ENCODE data around the gene DENND2A. TPM values are rescaled to one million over a fixed set of nuclear protein-coding genes. Genes with fewer than 3 reads are reported as not detected.

Gene DENND2A
- total and polyA plus RNA-seq, 10 of the 15 experiments (the other 5 are each of a cell fraction or from before 2014, with no cell fraction given): 0.01 TPM; not detected in 9

- H3K27me3 ChIP-seq (replicated peaks in 1 of 2; ENCODE audit: control insufficient read depth in 2 of 2, insufficient read depth in 2 of 2, low read length in 1 of 2): no peaks in the 10 kb centered on the region
- TF ChIP-seq PBX3 (IDR thresholded peaks at IDR 0.05; ENCODE audit: insufficient replicate concordance, low read depth, low read length) (no peak), YBX1 (IDR thresholded peaks at IDR 0.05) (no peak), BHLHE40 (IDR thresholded peaks at IDR 0.05; ENCODE audit: borderline replicate concordance in 1 of 2, low read depth in 2 of 2, low read length in 1 of 2) (no peak), CREB1 (IDR thresholded peaks at IDR 0.05; ENCODE audit: low read depth) (no peak), SIN3A (IDR thresholded peaks at IDR 0.05; ENCODE audit: low read depth, low read length) (no peak), KAT2A (conservative IDR thresholded peaks at IDR 0.05; ENCODE audit: control insufficient read depth, low read depth, low read length) (no peak), CHD1 (IDR thresholded peaks at IDR 0.05; ENCODE audit: low read depth, low read length) (no peak), HDAC6 (IDR thresholded peaks at IDR 0.05; ENCODE audit: unreplicated experiment) (no peak)
- TF ChIP-seq, protein P1, sequence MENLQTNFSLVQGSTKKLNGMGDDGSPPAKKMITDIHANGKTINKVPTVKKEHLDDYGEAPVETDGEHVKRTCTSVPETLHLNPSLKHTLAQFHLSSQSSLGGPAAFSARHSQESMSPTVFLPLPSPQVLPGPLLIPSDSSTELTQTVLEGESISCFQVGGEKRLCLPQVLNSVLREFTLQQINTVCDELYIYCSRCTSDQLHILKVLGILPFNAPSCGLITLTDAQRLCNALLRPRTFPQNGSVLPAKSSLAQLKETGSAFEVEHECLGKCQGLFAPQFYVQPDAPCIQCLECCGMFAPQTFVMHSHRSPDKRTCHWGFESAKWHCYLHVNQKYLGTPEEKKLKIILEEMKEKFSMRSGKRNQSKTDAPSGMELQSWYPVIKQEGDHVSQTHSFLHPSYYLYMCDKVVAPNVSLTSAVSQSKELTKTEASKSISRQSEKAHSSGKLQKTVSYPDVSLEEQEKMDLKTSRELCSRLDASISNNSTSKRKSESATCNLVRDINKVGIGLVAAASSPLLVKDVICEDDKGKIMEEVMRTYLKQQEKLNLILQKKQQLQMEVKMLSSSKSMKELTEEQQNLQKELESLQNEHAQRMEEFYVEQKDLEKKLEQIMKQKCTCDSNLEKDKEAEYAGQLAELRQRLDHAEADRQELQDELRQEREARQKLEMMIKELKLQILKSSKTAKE (IDR thresholded peaks at IDR 0.05; ENCODE audit: low read depth, poor library complexity, severe bottlenecking): no peak
- H2AFZ ChIP-seq (ENCODE audit: control insufficient read depth, low read depth, low read length): no peak overlapping the region
- SMC1A ChIA-PET (ENCODE audit: uncharacterized antibody, unreplicated experiment): interaction anchor here (1.0 kb wide), 1 partner anchor 18 kb away, joined by 3 read pairs; no protein-coding TSS in a partner anchor
- no peaks in the 10 kb centered on the region for H3K79me2 ChIP-seq (ENCODE audit: control insufficient read depth, insufficient read depth, low read length)
- H3K4me2 ChIP-seq (ENCODE audit: control insufficient read depth, insufficient read depth): no peak overlapping the region
- RAD21 ChIA-PET (ENCODE audit: unreplicated experiment): no interaction called here
- in situ Hi-C loops (cut with MboI): no loop called here
- no peaks in the 10 kb centered on the region for H4K20me1 ChIP-seq (ENCODE audit: control insufficient read depth, insufficient read depth)
- no peaks in the 10 kb centered on the region for H3K36me3 ChIP-seq (ENCODE audit: control insufficient read depth in 2 of 2, insufficient read depth in 2 of 2, low read length in 1 of 2)
- POLR2A ChIA-PET: no interaction called here
- ATAC-seq (no peak), DNase-seq (ENCODE audit: low read depth, low spot score) (no peak), FAIRE-seq (no peak)
- BruUV-seq (replicated peaks): no TSS peak
- no peak overlapping the region for H3K9ac ChIP-seq (ENCODE audit: control insufficient read depth, insufficient read depth, low read length)
- no peaks in the 10 kb centered on the region for H3K9me3 ChIP-seq (replicated peaks; ENCODE audit: control insufficient read depth, insufficient read depth, low read length)
- WGBS (ENCODE audit: insufficient coverage, insufficient replicate concordance, low lambda C conversion rate, missing lambda C conversion rate): 74% methylated on average over 8 of the region's 9 CpGs
- CTCF ChIA-PET: interaction anchor here (5.4 kb wide), 1 partner anchor 19 kb away, joined by 67 read pairs; no protein-coding TSS in a partner anchor
- H3K27ac ChIP-seq (ENCODE audit: control insufficient read depth, insufficient read depth): no peak overlapping the region
- H3K4me3 ChIP-seq: no peak overlapping the region
- intact Hi-C loops (cut with micrococcal nuclease; ENCODE audit: unreplicated experiment): no loop called here
- no peaks in the 10 kb centered on the region for H3K4me1 ChIP-seq (ENCODE audit: control insufficient read depth, insufficient read depth, low read length)
Measured at GRCh38 chr7:140495514-140496097, 145.0 kb downstream of the DENND2A start.

Measured in GM12878 (cell line).